HG03139 (cell line): ENCODE data around the gene ILDR1.

ENCODE experiments used
- ATAC-seq: cut with Tn5 transposase; IDR thresholded peaks from one replicate; pipeline ENCODE4 v1.9.1; 2021; ENCODE audit not compliant: unreplicated experiment

ILDR1 gene

GRCh38 chr3:122021037-122021436 lies 1.0 kb downstream of the ILDR1 start:
- ATAC-seq, result no peak

- ATAC-seq, result no peak
Measured at GRCh38 chr3:122019493-122019892, 2.6 kb downstream of the ILDR1 start.

- ATAC-seq, result peak; percentile 75
Measured at GRCh38 chr3:122014741-122015140, 7.3 kb downstream of the ILDR1 start.

GRCh38 chr3:122013448-122013925 lies 8.6 kb downstream of the ILDR1 start:
- no peak for ATAC-seq

- no peak for ATAC-seq
Measured at GRCh38 chr3:122012821-122013220, 9.2 kb downstream of the ILDR1 start.

GRCh38 chr3:122011396-122011795 lies 10.7 kb downstream of the ILDR1 start:
- no peak for ATAC-seq

GRCh38 chr3:122010506-122010905 lies 11.5 kb downstream of the ILDR1 start:
- ATAC-seq, result no peak

GRCh38 chr3:122008166-122008565 lies 13.9 kb downstream of the ILDR1 start:
- ATAC-seq, result no peak

GRCh38 chr3:122006267-122006666 lies 15.8 kb downstream of the ILDR1 start:
- ATAC-seq, result no peak

GRCh38 chr3:122004991-122005565 lies 17.0 kb downstream of the ILDR1 start:
- no peak for ATAC-seq

GRCh38 chr3:122004107-122004506 lies 17.9 kb downstream of the ILDR1 start:
- ATAC-seq, result no peak

GRCh38 chr3:122003606-122004005 lies 18.4 kb downstream of the ILDR1 start:
- ATAC-seq, result no peak

- ATAC-seq, result no peak
Measured at GRCh38 chr3:122003112-122003511, 18.9 kb downstream of the ILDR1 start.

GRCh38 chr3:122002611-122003010 lies 19.4 kb downstream of the ILDR1 start:
- ATAC-seq, result no peak

- ATAC-seq, result no peak
Measured at GRCh38 chr3:122001892-122002291, 20.2 kb downstream of the ILDR1 start.

- no peak for ATAC-seq
Measured at GRCh38 chr3:122000936-122001605, 21.0 kb downstream of the ILDR1 start.

- no peak for ATAC-seq
Measured at GRCh38 chr3:121999931-122000330, 22.1 kb downstream of the ILDR1 start.

GRCh38 chr3:121998611-121999473 lies 23.2 kb downstream of the ILDR1 start:
- no peak for ATAC-seq

- no peak for ATAC-seq
Measured at GRCh38 chr3:121998030-121998580, 23.9 kb downstream of the ILDR1 start.

GRCh38 chr3:121997372-121997771 lies 24.7 kb downstream of the ILDR1 start:
- ATAC-seq, result no peak

GRCh38 chr3:121996441-121996840 lies 25.6 kb downstream of the ILDR1 start:
- no peak for ATAC-seq
